Measurements from ENCODE around the gene CPEB4.

GRCh38 chr5:173981185-173981761, 93.1 kb downstream of the CPEB4 start:
- TF ChIP-seq EZH2 (IDR thresholded peaks at IDR 0.05): no peak
- no peak for TF ChIP-seq CTCF (IDR thresholded peaks at IDR 0.05)
- no peak for TF ChIP-seq EZH2phosphoT487 (IDR thresholded peaks at IDR 0.05)
